HEK293T (cell line): ENCODE results near the gene ARHGAP10.

Experiments used
- ARNT ChIP-seq: fragments of 450-650 bp; IDR thresholded peaks from 2 replicates; pipeline ENCODE4 v1.6.1; 2017; ENCODE audit warnings: mild to moderate bottlenecking
- BHLHE40 ChIP-seq: fragments of 450-650 bp; IDR thresholded peaks from 2 replicates; pipeline ENCODE4 v1.6.1; 2016; ENCODE audit warnings: mild to moderate bottlenecking, moderate library complexity, borderline replicate concordance
- NFRKB ChIP-seq: fragments of 450-650 bp; IDR thresholded peaks from 2 replicates; pipeline ENCODE4 v1.6.1; 2016; ENCODE audit warnings: mild to moderate bottlenecking, moderate library complexity
- PKNOX1 ChIP-seq: fragments of 450-650 bp; IDR thresholded peaks from 2 replicates; pipeline ENCODE4 v1.6.1; 2016
- TARDBP ChIP-seq: fragments of 450-650 bp; IDR thresholded peaks from 2 replicates; pipeline ENCODE4 v1.6.1; 2016

DNA sequence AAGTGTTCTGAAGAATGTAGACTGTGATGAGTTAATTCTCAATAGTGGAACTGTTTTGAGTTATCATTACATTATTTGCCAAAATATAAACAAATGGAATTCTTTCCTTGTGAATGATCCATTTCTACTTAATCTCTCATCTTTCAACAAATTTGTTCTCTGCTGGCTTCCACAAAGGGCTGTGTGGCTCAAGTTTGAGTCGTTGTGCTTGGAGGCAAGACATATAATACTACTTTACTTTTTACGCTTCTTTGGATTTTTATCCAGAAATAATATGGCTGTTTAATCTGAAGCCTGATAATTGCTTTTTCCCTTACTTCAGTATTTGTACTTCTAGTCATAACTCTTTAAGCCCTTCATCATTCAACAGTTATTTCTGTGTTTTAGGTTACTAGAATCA is 169.5 kb downstream of the ARHGAP10 start:
- TF ChIP-seq NFRKB (no peak), BHLHE40 (no peak), ARNT (no peak), PKNOX1 (no peak), TARDBP (no peak)
